K562 (cell line): Measurements from ENCODE around the gene LDAH. TPM values are rescaled to one million over a fixed set of nuclear protein-coding genes. Genes with fewer than 3 reads are reported as not detected.

Source experiments
- ATAC-seq: fragments of 200-7000 bp; cut with Tn5 transposase; 3 replicates; pipeline ENCODE4 v1.9.1; 2020; ENCODE audit warnings: moderate library complexity
- BruUV-seq: library from RNA; stranded (reverse); fragments of 400-500 nt; replicated peaks from 2 replicates; lab custom pipeline; 2021; lab: Mats Ljungman, UMichigan
- CTCF ChIA-PET: fragments of 300-600 bp; formaldehyde crosslinking; extraction: SDS; loops from one replicate; lab custom pipeline; 2021; ENCODE audit warnings: low intra/inter-chr PET ratio; lab: Yijun Ruan, JAX
- POLR2A ChIA-PET: fragments of 300-600, 350-650 bp; sonication (Branson Sonifier 250); formaldehyde crosslinking; extraction: SDS; loops from one replicate; lab custom pipeline; 2021; ENCODE audit warnings: antibody characterized with exemption, inconsistent platforms; lab: Yijun Ruan, JAX
- DNase-seq, 4 experiments: peaks; one replicate each; pipeline versions ENCODE4 v3.0.0 to v3.0.0-alpha.2; 2011 to 2018; ENCODE audit warnings: low spot score in 3 of 4, mixed read lengths in 3 of 4; ENCODE audit errors: extremely low read depth in 1 of 4
- FAIRE-seq: peaks from 2 replicates; lab custom pipeline; 2011; peaks lifted over from hg19 to GRCh38; lab: Jason Lieb, UNC
- H2AFZ ChIP-seq: 2 replicates; pipeline ENCODE4 v1.6.0; 2011; ENCODE audit warnings: low read depth, low read length, control low read depth, inconsistent platforms
- H3K27ac ChIP-seq: fragments of 200-600 bp; 3 replicates; pipeline ENCODE4 v1.8.0; 2011; ENCODE audit warnings: low read depth, mild to moderate bottlenecking, control low read depth, inconsistent platforms, low read length, moderate library complexity, mixed read lengths; ENCODE audit errors: extremely low read depth
- H3K27me3 ChIP-seq, 2 experiments: fragments of 300-600 bp in 1 of 2; 2 replicates in 1 of 2; 3 replicates in 1 of 2; pipeline versions ENCODE4 v1.6.0 to v1.8.0; 2011; ENCODE audit warnings: inconsistent platforms in 2 of 2, low read length in 2 of 2, mild to moderate bottlenecking in 1 of 2, mixed read lengths in 1 of 2, moderate library complexity in 1 of 2; ENCODE audit not compliant: control insufficient read depth in 2 of 2, insufficient read depth in 2 of 2
- H3K36me3 ChIP-seq: fragments of 300-600 bp; 3 replicates; pipeline ENCODE4 v1.8.0; 2011; ENCODE audit warnings: mild to moderate bottlenecking, low read length, inconsistent platforms; ENCODE audit not compliant: control insufficient read depth, insufficient read depth
- H3K4me1 ChIP-seq, 2 experiments: fragments of 200-600 bp in 1 of 2; replicated peaks in 1 of 2; 2 replicates in 1 of 2; 3 replicates in 1 of 2; pipeline versions ENCODE4 v1.5.1 to v1.8.0; 2011; ENCODE audit warnings: inconsistent platforms in 2 of 2, low read length in 2 of 2, mild to moderate bottlenecking in 1 of 2, mixed read lengths in 1 of 2, moderate library complexity in 1 of 2; ENCODE audit not compliant: control insufficient read depth in 2 of 2, insufficient read depth in 2 of 2
- H3K4me2 ChIP-seq: 2 replicates; pipeline ENCODE4 v1.6.1; 2011; ENCODE audit warnings: low read length, control low read depth, inconsistent platforms, mixed read lengths; ENCODE audit not compliant: insufficient read depth
- H3K4me3 ChIP-seq: fragments of 200-600 bp; sonication (generic), shearing (Covaris generic); 2 replicates; pipeline ENCODE4 v1.5.1; 2016; ENCODE audit warnings: control low read depth, inconsistent platforms
- H3K79me2 ChIP-seq: fragments of 200-600 bp; 3 replicates; pipeline ENCODE4 v1.8.0; 2011; ENCODE audit warnings: low read length, inconsistent platforms; ENCODE audit not compliant: control insufficient read depth, insufficient read depth
- H3K9ac ChIP-seq, 2 experiments: 2 replicates each; pipeline versions ENCODE4 v1.6.0 to v1.6.1; 2011; ENCODE audit warnings: low read depth in 2 of 2, low read length in 2 of 2, control low read depth in 1 of 2, inconsistent platforms in 1 of 2, mild to moderate bottlenecking in 1 of 2, mixed read lengths in 1 of 2; ENCODE audit not compliant: insufficient read depth in 1 of 2
- H3K9me1 ChIP-seq: one replicate; pipeline ENCODE4 v1.6.0; 2011; ENCODE audit warnings: inconsistent platforms, mild to moderate bottlenecking, low read length, moderate library complexity; ENCODE audit not compliant: control insufficient read depth, insufficient read depth
- H3K9me3 ChIP-seq: replicated peaks from 2 replicates; pipeline ENCODE4 v1.5.1; 2011; ENCODE audit warnings: low read depth, low read length, inconsistent platforms; ENCODE audit not compliant: control insufficient read depth, insufficient read depth
- H4K20me1 ChIP-seq: replicated peaks from 2 replicates; pipeline ENCODE4 v1.6.1; 2011; ENCODE audit warnings: low read length, inconsistent platforms, mixed read lengths; ENCODE audit not compliant: control insufficient read depth, insufficient read depth
- ATF6 ChIP-seq: sonication (generic); formaldehyde crosslinking; IDR thresholded peaks from 2 replicates; pipeline ENCODE4 v1.4.0; 2020; ENCODE audit warnings: mild to moderate bottlenecking, missing genetic modification reagents
- HMGN3 ChIP-seq: IDR thresholded peaks from 2 replicates; pipeline ENCODE4 v1.6.1; 2011; ENCODE audit warnings: borderline replicate concordance, low read depth, mild to moderate bottlenecking, mixed read lengths, low read length; ENCODE audit not compliant: insufficient read length; ENCODE audit errors: extremely low read depth
- KDM1A ChIP-seq, 2 experiments: fragments of 450-650 bp; IDR thresholded peaks; 2 replicates each; pipeline ENCODE4 v1.6.1; 2016; ENCODE audit warnings: mild to moderate bottlenecking in 2 of 2
- LARP7 ChIP-seq: fragments of 450-650 bp; IDR thresholded peaks from 2 replicates; pipeline ENCODE4 v1.6.1; 2016
- NFATC3 ChIP-seq: fragments of 450-650 bp; IDR thresholded peaks from 2 replicates; pipeline ENCODE4 v1.6.1; 2017; ENCODE audit warnings: mild to moderate bottlenecking
- POLR2A ChIP-seq: fragments of 450-650 bp; conservative IDR thresholded peaks from 2 replicates; pipeline ENCODE4 v1.6.1; 2016
- PTBP1 ChIP-seq: fragments of 200-400 bp; formaldehyde crosslinking; IDR thresholded peaks from 2 replicates; pipeline ENCODE4 v1.6.1; 2017; ENCODE audit warnings: low read depth, low read length
- TFAM ChIP-seq: fragments of 250-450 bp; sonication (Bioruptor Pico); conservative IDR thresholded peaks from 2 replicates; pipeline ENCODE4 v1.5.0; 2021; ENCODE audit warnings: mild to moderate bottlenecking, moderate library complexity
- USF1 ChIP-seq: sonication (generic); formaldehyde crosslinking; IDR thresholded peaks from 2 replicates; pipeline ENCODE4 v1.9.0; 2022; ENCODE audit warnings: mild to moderate bottlenecking, missing genetic modification reagents
- ZBTB8A ChIP-seq: fragments of 450-650 bp; IDR thresholded peaks from 2 replicates; pipeline ENCODE4 v1.6.1; 2018; ENCODE audit warnings: mild to moderate bottlenecking, moderate library complexity; ENCODE audit not compliant: partially characterized antibody
- ZNF184 ChIP-seq: sonication (generic); formaldehyde crosslinking; IDR thresholded peaks from 2 replicates; pipeline ENCODE4 v1.5.0; 2020; ENCODE audit warnings: missing genetic modification reagents
- ZNF431 ChIP-seq: sonication (generic); formaldehyde crosslinking; IDR thresholded peaks from 2 replicates; pipeline ENCODE4 v1.8.0; 2022; ENCODE audit warnings: mild to moderate bottlenecking, missing genetic modification reagents
- WGBS: fragments of 100-300 bp; shearing (Covaris generic); methylation state at CpG from one replicate; pipeline ENCODE4 v1.1.6; 2016; ENCODE audit warnings: low coverage, mixed read lengths; ENCODE audit not compliant: insufficient coverage; ENCODE audit errors: missing lambda C conversion rate; 5-methylcytosine and 5-hydroxymethylcytosine counted together
- in situ Hi-C: fragments of 300-500 bp; cut with MboI; formaldehyde crosslinking; loops from 4 replicates; pipeline ENCODE4 v1.15.0; 2018; ENCODE audit warnings: inconsistent platforms, mixed read lengths
- intact Hi-C: fragments of 100-400 bp; cut with micrococcal nuclease; formaldehyde crosslinking; loops from 2 replicates; pipeline ENCODE4 v1.14.2; 2022
- polyA plus RNA-seq, 8 experiments: library from polyadenylated mRNA; depleted of rRNA in 4 of 8; stranded (reverse) in 5 of 8; unstranded in 3 of 8; fragments of >200 nt; fragmentation: Nextera tagmentation in 2 of 8; fragmentation: Illumina TruSeq in 1 of 8; extraction: Ambion mirVana in 2 of 8; extraction: Trizol in 1 of 8; gene quantifications; 2 replicates each; pipeline versions ENCODE4 v1.2.1 to v1.2.3, GENCODE V29; 2011 to 2014; ENCODE audit warnings: inconsistent platforms in 1 of 8, missing spikeins in 1 of 8
- total RNA-seq, 7 experiments: library from RNA; depleted of rRNA in 6 of 7; stranded (reverse); fragments of >200 nt in 6 of 7; fragmentation: Illumina TruSeq in 2 of 7; extraction: Trizol in 2 of 7; gene quantifications; 2 replicates each; pipeline versions ENCODE4 v1.2.1 to v1.2.3, GENCODE V29; 2011 to 2021; ENCODE audit warnings: low replicate concordance in 1 of 7

LDAH gene
- total and polyA plus RNA-seq, 9 of the 15 experiments (the other 6 are each of a cell fraction or from before 2014, with no cell fraction given), result 22.3 to 60.1 (median 40.0) TPM

GRCh38 chr2:20671736-20672080 is 151.2 kb downstream of the LDAH start:
- no peak overlapping the region for H3K9ac ChIP-seq
- H3K9me1 ChIP-seq, result no peaks in the 10 kb centered on the region
- 1% methylated on average over 12 of the region's 13 CpGs for WGBS
- peaks cover 0 to 21% of the 10 kb centered on the region in 2 experiments; a peak in 2 of 5 replicates for H3K4me1 ChIP-seq
- no TSS peak for BruUV-seq
- no peak overlapping the region for H3K4me3 ChIP-seq
- peaks cover 22 to 67% of the 10 kb centered on the region in 2 experiments for H3K27me3 ChIP-seq
- ATAC-seq, result no peak
- ChIA-PET CTCF (no interaction called here), POLR2A (interaction anchor here (0.7 kb wide), 1 partner anchor 64 kb away, joined by 3 read pairs; no protein-coding TSS in a partner anchor)
- H3K27ac ChIP-seq, result no peak overlapping the region
- no peaks in the 10 kb centered on the region for H3K79me2 ChIP-seq
- H2AFZ ChIP-seq, result no peak overlapping the region
- in situ Hi-C loops, result loop anchor here (25.0 kb wide), 1 partner anchor 591 kb away; no protein-coding TSS in a partner anchor
- H4K20me1 ChIP-seq, result no peaks in the 10 kb centered on the region; the same call in 1 of the 2 replicates
- no peaks in the 10 kb centered on the region for H3K36me3 ChIP-seq
- DNase-seq, result no peak
- intact Hi-C loops, result no loop called here
- no peak for TF ChIP-seq USF1 (CRISPR knock-in tag)
- TF ChIP-seq NFATC3, result no peak
- no peak for TF ChIP-seq TFAM (CRISPR knock-in tag)
- TF ChIP-seq KDM1A (IDR thresholded peaks at IDR 0.05), result no peak
- TF ChIP-seq POLR2A, result no peak
- no peak for TF ChIP-seq ZBTB8A
- no peak for TF ChIP-seq ZNF184
- no peak for TF ChIP-seq ATF6 (CRISPR knock-in tag)
- no peak for TF ChIP-seq ZNF431 (CRISPR knock-in tag)
- TF ChIP-seq HMGN3, result no peak
- no peak for TF ChIP-seq PTBP1
- TF ChIP-seq LARP7, result no peak
- no peak overlapping the region for H3K4me2 ChIP-seq
- H3K9me3 ChIP-seq, result no peaks in the 10 kb centered on the region
- FAIRE-seq, result no peak
